GM23338 (cell line): ENCODE data around the gene SFXN5. TPM values are rescaled to one million over a fixed set of nuclear protein-coding genes. Genes with fewer than 3 reads are reported as not detected.

ENCODE experiments used
- ATAC-seq: fragments of 200-7000 bp; cut with Tn5 transposase; 3 replicates; pipeline ENCODE4 v1.9.1; 2020
- DNase-seq: peaks from one replicate; pipeline ENCODE4 v3.0.0-alpha.2; 2015; ENCODE audit warnings: low spot score
- H2AFZ ChIP-seq: fragments of 200-600 bp; sonication (generic); 2 replicates; pipeline ENCODE4 v1.8.0; 2016; ENCODE audit warnings: antibody characterized with exemption, mild to moderate bottlenecking, moderate library complexity
- H3F3A ChIP-seq: fragments of 200-600 bp; sonication (generic); replicated peaks from 2 replicates; pipeline ENCODE4 v1.8.0; 2017; ENCODE audit warnings: antibody characterized with exemption, mixed run types, low read depth
- H3K27ac ChIP-seq: fragments of 200-600 bp; sonication (generic); 2 replicates; pipeline ENCODE4 v1.6.1; 2016; ENCODE audit warnings: low read depth
- H3K27me3 ChIP-seq: fragments of 200-600 bp; sonication (generic); 2 replicates; pipeline ENCODE4 v1.8.0; 2016; ENCODE audit warnings: mild to moderate bottlenecking, mixed run types, moderate library complexity; ENCODE audit not compliant: insufficient read depth
- H3K36me3 ChIP-seq: fragments of 200-600 bp; sonication (generic); 2 replicates; pipeline ENCODE4 v1.8.0; 2016; ENCODE audit warnings: mild to moderate bottlenecking; ENCODE audit not compliant: insufficient read depth
- H3K4me1 ChIP-seq: fragments of 200-600 bp; sonication (generic); 2 replicates; pipeline ENCODE4 v1.8.0; 2016; ENCODE audit warnings: mild to moderate bottlenecking, moderate library complexity; ENCODE audit not compliant: insufficient read depth
- H3K4me2 ChIP-seq: fragments of 200-600 bp; sonication (generic); 2 replicates; pipeline ENCODE4 v1.7.1; 2017; ENCODE audit warnings: mixed run types
- H3K4me3 ChIP-seq: fragments of 200-600 bp; sonication (generic); 2 replicates; pipeline ENCODE4 v1.6.1; 2016; ENCODE audit warnings: mixed run types
- H3K79me2 ChIP-seq: fragments of 200-600 bp; sonication (generic); replicated peaks from 2 replicates; pipeline ENCODE4 v1.8.0; 2017; ENCODE audit warnings: mild to moderate bottlenecking; ENCODE audit not compliant: insufficient read depth
- H3K9me2 ChIP-seq: fragments of 200-600 bp; sonication (generic); 2 replicates; pipeline ENCODE4 v1.8.0; 2017; ENCODE audit not compliant: insufficient read depth
- H4K20me1 ChIP-seq: fragments of 200-600 bp; sonication (generic); replicated peaks from 2 replicates; pipeline ENCODE4 v1.8.0; 2017; ENCODE audit warnings: mild to moderate bottlenecking; ENCODE audit not compliant: insufficient read depth
- H3K27ac Mint-ChIP-seq: 2 replicates; pipeline ENCODE4 v1.8.0; 2020; ENCODE audit warnings: inconsistent platforms, mild to moderate bottlenecking, moderate library complexity, mixed read lengths
- H3K27me3 Mint-ChIP-seq: 3 replicates; pipeline ENCODE4 v1.8.0; 2022; ENCODE audit warnings: low read depth, mild to moderate bottlenecking, moderate library complexity, mixed read lengths, inconsistent platforms; ENCODE audit not compliant: insufficient read depth, poor library complexity
- H3K36me3 Mint-ChIP-seq: 3 replicates; pipeline ENCODE4 v1.8.0; 2021; ENCODE audit warnings: low read depth, mild to moderate bottlenecking, inconsistent platforms, moderate library complexity, mixed read lengths
- H3K4me1 Mint-ChIP-seq: 3 replicates; pipeline ENCODE4 v1.8.0; 2020; ENCODE audit warnings: mild to moderate bottlenecking, inconsistent platforms, mixed read lengths
- H3K4me3 Mint-ChIP-seq: 3 replicates; pipeline ENCODE4 v1.8.0; 2021; ENCODE audit warnings: moderate library complexity, mild to moderate bottlenecking, inconsistent platforms, mixed read lengths
- H3K9me3 Mint-ChIP-seq: 3 replicates; pipeline ENCODE4 v1.8.0; 2020; ENCODE audit warnings: moderate library complexity, mild to moderate bottlenecking, inconsistent platforms, mixed read lengths
- EZH2 ChIP-seq: fragments of 200-600 bp; sonication (generic); IDR thresholded peaks from one replicate; pipeline ENCODE4 v1.8.0; 2017; ENCODE audit warnings: antibody characterized with exemption, mild to moderate bottlenecking, low read depth; ENCODE audit not compliant: unreplicated experiment
- EZH2phosphoT487 ChIP-seq: fragments of 200-600 bp; sonication (generic); IDR thresholded peaks from one replicate; pipeline ENCODE4 v1.8.1; 2018; ENCODE audit warnings: antibody characterized with exemption; ENCODE audit not compliant: unreplicated experiment
- POLR2AphosphoS5 ChIP-seq: IDR thresholded peaks from 2 replicates; pipeline ENCODE4 v1.6.1; 2016; ENCODE audit warnings: antibody characterized with exemption, low read depth
- STAT1 ChIP-seq: IDR thresholded peaks from one replicate; pipeline ENCODE4 v1.6.1; 2016; ENCODE audit warnings: antibody characterized with exemption; ENCODE audit not compliant: unreplicated experiment
- ZNF331 ChIP-seq: fragments of 250-450 bp; sonication (Bioruptor Pico); IDR thresholded peaks from 2 replicates; pipeline ENCODE4 v1.5.0; 2020; ENCODE audit warnings: low read depth, mild to moderate bottlenecking, moderate library complexity
- ZNF462 ChIP-seq: fragments of 250-450 bp; sonication (Bioruptor Pico); IDR thresholded peaks from 2 replicates; pipeline ENCODE4 v1.5.0; 2020; ENCODE audit warnings: mild to moderate bottlenecking, moderate library complexity
- polyA plus RNA-seq: library from polyadenylated mRNA; unstranded; fragments of >200 nt; fragmentation: Nextera tagmentation; extraction: Ambion mirVana; gene quantifications from 2 replicates; pipeline ENCODE4 v1.2.1, GENCODE V29; 2016
- total RNA-seq: library from RNA; depleted of rRNA; stranded (reverse); fragments of >200 nt; shearing (Covaris generic); gene quantifications from 2 replicates; pipeline ENCODE4 v1.2.3, GENCODE V29; 2014
- TF ChIP-seq, protein P1 (sequence below), 2 experiments: fragments of 200-600 bp in 1 of 2; sonication (generic) in 1 of 2; conservative IDR thresholded peaks; 2 replicates each; pipeline versions ENCODE4 v1.5.1 to v1.6.1; 2016 to 2017; ENCODE audit warnings: antibody characterized with exemption in 2 of 2, low read depth in 2 of 2, mild to moderate bottlenecking in 2 of 2, moderate library complexity in 1 of 2

Gene SFXN5
- total and polyA plus RNA-seq, 2 experiments from 2014 or later, result 23.6 to 25.8 TPM

- H3K4me3 Mint-ChIP-seq, result no peak overlapping the region
- Histone ChIP-seq H3K4me1 (no peaks in the 10 kb centered on the region), H3K79me2 (0 out of 2 replicates have a peak, but pooled peaks cover 3% of the 10 kb centered on the region), H3K36me3 (no peaks in the 10 kb centered on the region), H3K27ac (no peak overlapping the region), H3K4me3 (no peak overlapping the region), H3K27me3 (no peaks in the 10 kb centered on the region), H3F3A (no peaks in the 10 kb centered on the region), H3K9me2 (no peaks in the 10 kb centered on the region), H3K4me2 (no peak overlapping the region), H2AFZ (no peak overlapping the region), H4K20me1 (peaks cover 3% of the 10 kb centered on the region)
- H3K27me3 Mint-ChIP-seq, result peaks cover 8% of the 10 kb centered on the region
- H3K9me3 Mint-ChIP-seq, result no peaks in the 10 kb centered on the region
- H3K36me3 Mint-ChIP-seq, result no peaks in the 10 kb centered on the region
- H3K27ac Mint-ChIP-seq, result no peak overlapping the region
- no peak for ATAC-seq
- H3K4me1 Mint-ChIP-seq, result peaks cover 20% of the 10 kb centered on the region
- DNase-seq, result no peak
- TF ChIP-seq ZNF462 (CRISPR knock-in tag) (no peak), ZNF331 (CRISPR knock-in tag) (no peak)
- TF ChIP-seq, protein P1, sequence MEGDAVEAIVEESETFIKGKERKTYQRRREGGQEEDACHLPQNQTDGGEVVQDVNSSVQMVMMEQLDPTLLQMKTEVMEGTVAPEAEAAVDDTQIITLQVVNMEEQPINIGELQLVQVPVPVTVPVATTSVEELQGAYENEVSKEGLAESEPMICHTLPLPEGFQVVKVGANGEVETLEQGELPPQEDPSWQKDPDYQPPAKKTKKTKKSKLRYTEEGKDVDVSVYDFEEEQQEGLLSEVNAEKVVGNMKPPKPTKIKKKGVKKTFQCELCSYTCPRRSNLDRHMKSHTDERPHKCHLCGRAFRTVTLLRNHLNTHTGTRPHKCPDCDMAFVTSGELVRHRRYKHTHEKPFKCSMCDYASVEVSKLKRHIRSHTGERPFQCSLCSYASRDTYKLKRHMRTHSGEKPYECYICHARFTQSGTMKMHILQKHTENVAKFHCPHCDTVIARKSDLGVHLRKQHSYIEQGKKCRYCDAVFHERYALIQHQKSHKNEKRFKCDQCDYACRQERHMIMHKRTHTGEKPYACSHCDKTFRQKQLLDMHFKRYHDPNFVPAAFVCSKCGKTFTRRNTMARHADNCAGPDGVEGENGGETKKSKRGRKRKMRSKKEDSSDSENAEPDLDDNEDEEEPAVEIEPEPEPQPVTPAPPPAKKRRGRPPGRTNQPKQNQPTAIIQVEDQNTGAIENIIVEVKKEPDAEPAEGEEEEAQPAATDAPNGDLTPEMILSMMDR (conservative IDR thresholded peaks at IDR 0.05; ENCODE audit: low read depth in 2 of 2), result no peak
These were observed 17.2 kb upstream of the SFXN5 start for GRCh38 chr2:73088703-73089102.

DNA sequence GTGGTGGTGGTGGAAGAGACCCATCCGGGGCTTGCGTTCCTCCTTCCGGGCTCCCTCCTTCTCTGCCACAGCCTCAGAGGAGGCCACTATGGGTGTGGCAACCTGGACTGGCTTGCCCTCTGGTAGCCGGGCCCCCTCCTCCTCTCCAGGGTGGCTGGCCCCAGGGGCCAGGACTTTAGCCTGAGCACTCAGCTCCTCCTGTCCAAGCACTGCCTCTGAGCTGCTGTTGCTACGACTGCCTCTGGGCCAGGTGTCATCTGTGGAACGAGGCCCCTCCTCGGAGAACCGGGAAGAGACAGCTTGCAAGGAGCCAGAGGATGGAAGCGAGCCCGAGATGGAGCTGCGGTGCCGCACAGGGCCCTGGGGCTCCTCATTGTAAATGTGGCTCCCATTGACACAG, 16.7 kb upstream of the SFXN5 start:
- Mint-ChIP-seq H3K4me3 (no peak overlapping the region), H3K4me1 (peaks cover 17% of the 10 kb centered on the region), H3K9me3 (no peaks in the 10 kb centered on the region), H3K27me3 (peaks cover 10% of the 10 kb centered on the region), H3K36me3 (no peaks in the 10 kb centered on the region; the same call in 2 of the 3 replicates), H3K27ac (no peak overlapping the region)
- Histone ChIP-seq H3F3A (no peaks in the 10 kb centered on the region), H2AFZ (no peak overlapping the region), H3K79me2 (0 out of 2 replicates have a peak, but pooled peaks cover 3% of the 10 kb centered on the region), H3K4me3 (no peak overlapping the region), H3K4me2 (no peak overlapping the region), H3K36me3 (no peaks in the 10 kb centered on the region), H4K20me1 (peaks cover 3% of the 10 kb centered on the region), H3K4me1 (no peaks in the 10 kb centered on the region), H3K27me3 (no peaks in the 10 kb centered on the region), H3K27ac (no peak overlapping the region), H3K9me2 (no peaks in the 10 kb centered on the region)
- DNase-seq (no peak), ATAC-seq (no peak)
- no peak for TF ChIP-seq STAT1
- no peak for TF ChIP-seq EZH2phosphoT487
- TF ChIP-seq EZH2, result no peak
- TF ChIP-seq POLR2AphosphoS5, result no peak
